ENCODE data around the gene GAB2.
"Not testable (repeated sequence)": the region's sequence is repeated elsewhere in the genome, so short reads cannot be mapped to it uniquely, and the experiment has no call there.

Gene GAB2

DNA sequence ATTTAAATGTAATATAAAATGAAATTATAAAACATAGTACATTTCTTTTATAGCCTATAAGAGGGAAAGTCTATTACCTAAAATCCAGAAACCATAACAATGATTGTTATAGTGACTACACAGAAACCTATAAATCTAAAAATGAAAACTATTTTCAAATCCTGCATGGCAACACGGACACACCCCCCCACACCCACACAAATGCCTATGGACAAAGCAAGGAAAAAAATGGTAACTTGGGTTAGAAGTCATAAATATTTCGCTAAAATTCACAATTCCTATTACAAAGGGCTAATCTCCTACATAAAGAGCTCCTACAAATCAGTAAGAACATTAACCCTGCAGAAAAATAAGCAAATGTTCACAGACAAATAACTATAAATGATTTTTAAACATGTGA is 56.4 kb downstream of the GAB2 start:
- DNase-seq: no peak

DNA sequence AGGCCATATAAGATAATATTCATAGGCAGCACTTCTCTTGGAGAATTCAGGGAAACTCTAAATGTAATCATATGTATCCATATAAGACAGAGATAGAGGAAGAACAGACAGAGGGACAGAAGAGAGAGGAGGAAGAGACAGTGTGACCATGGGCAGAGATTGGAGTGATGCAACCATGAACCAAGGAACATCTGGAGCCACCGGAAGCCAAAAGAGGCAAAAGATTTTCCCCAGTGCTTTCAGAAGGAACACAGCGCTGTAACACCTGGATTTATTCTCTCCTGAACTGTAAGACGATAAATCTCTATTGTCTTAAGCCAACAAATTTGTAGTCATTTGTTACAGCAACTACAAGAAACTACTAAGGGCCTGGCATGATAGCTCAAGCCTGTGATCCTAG is 57.7 kb downstream of the GAB2 start:
- no peak for DNase-seq

DNA sequence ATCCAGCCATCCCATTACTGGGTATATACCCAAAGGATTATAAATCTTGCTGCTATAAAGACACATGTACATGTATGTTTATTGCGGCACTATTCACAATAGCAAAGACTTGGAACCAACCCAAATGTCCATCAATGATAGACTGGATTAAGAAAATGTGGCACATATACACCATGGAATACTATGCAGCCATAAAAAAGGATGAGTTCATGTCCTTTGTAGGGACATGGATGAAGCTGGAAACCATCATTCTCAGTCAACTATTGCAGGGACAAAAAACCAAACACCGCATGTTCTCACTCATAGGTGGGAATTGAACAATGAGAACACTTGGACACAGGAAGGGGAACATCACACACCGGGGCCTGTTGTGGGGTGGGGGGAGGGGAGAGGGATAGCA is 59.7 kb downstream of the GAB2 start:
- not testable (repeated sequence) for DNase-seq

DNA sequence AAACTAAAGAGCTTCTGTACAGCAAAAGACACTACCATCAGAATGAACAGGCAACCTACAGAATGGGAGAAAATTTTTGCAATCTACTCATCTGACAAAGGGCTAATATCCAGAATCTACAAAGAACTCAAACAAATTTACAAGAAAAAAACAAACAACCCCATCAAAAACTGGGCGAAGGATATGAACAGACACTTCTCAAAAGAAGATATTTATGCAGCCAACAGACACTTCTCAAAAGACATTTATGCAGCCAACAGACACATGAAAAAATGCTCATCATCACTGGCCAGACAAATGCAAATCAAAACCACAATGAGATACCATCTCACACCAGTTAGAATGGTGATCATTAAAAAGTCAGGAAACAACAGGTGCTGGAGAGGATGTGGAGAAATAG is 60.2 kb downstream of the GAB2 start:
- DNase-seq: not testable (repeated sequence)

DNA sequence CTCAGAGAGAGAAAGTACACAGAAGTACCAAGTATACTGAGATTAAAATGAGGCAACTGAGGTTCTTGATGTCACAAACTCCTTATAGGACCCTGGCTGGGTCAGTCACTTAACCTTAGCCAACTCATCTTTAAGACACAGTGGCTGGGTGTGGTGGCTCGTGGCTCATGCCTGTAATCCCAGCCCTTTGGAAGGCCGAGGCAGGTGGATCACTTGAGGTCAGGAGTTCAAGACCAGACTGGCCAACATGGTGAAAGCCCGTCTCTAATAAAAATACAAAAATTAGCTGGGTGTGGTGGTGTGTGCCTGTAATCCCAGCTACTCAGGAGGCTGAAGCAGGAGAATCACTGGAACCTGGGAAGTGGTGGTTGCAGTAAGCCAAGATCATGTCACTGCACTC is 61.9 kb downstream of the GAB2 start:
- DNase-seq: not testable (repeated sequence)

DNA sequence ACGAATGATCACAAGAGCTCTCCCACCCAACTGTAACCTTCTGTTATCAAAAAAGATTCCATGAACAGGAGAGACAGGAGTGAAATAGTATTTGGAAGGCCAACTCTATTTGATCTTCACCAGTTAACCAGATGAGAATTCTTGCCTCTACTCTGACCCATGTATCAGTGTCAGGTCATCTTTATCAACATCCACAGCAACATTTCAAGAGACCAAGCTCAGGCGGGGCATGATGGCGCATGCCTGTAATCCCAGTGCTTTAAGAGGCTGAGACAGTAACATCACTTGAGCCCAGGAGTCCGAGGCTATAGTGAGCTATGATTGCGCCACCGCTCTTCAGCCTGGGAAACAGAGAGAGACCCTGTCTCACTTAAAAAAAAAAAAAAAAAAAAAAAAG is 62.3 kb downstream of the GAB2 start:
- DNase-seq: no peak

DNA sequence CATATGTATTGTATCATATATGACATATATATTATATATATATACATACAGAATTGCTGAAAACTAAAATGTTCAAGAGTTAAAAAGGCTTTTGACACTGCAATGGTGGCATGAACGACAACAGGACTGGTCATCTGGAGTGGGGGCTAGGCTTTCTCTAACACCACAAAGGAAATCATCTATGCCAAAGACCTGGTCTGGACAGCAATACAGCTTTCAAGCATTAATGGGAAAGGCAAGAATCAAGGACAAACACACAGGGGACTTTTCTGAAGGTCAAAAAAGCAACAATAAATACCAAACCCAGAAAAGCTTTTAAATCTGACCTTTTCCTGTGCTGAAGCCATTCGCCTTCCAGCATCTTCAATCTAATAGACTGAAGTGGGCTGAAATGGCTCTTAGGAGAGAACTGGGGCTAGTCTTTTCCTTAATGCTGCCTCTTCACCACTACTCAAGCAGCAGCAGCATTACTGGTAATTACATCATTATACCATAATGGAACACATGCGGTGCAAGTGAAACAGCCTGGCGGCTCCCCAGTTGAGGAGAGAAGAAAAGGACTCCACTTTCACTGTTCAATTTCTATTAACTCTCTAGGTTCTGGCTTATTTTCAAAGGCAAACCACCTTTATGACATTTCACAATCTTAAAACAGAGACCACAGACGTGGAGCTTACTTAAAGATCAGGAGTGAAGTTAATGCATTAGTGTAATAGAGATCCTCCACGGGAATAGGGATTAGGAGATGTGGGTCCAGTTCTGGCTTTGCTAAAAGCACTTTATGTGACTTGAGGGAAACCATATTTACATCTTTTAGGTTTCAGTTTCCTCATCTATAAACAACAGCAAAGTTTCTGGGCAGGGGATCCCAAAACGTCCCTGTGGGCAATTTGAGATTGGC is 63.0 kb downstream of the GAB2 start:
- no peak for DNase-seq

DNA sequence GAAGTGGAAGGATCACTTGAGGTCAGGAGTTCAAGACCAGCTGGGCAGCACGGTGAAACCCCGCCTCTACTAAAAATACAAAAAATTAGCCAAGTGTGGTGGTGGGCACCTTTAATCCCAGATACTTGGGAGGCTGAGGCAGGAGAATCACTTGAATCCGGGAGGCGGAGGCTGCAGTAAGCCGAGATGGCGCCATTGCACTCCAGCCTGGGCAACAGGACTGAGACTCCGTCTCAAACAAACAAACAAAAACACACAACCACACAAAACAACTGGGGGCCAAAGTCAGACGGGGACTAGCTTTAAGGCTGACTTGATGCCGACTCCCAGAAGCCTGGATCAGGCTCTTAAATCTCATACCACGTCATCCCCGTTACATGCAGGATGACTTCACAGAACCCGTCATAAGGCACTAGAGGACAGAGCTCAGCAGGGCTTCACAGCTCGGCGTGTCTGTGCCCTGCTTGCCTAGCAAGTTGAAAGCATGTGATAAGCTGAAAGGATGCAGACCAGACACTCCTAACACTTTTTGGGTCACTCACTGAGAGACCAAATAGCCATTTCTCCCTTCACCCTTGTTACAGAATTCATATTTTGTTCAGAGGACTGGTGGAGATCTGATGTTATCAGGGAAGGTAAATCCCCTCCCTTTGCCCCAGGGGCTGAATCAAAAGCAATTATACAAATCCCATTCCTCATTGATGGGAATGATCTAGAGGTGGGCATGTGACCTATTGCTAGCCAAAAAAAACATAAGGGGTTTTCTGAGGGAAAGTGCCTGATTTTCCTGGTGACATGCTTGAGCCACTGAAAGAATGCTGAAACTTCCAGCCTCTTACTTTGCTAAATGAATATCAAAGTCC is 65.4 kb downstream of the GAB2 start:
- no peak for DNase-seq

DNA sequence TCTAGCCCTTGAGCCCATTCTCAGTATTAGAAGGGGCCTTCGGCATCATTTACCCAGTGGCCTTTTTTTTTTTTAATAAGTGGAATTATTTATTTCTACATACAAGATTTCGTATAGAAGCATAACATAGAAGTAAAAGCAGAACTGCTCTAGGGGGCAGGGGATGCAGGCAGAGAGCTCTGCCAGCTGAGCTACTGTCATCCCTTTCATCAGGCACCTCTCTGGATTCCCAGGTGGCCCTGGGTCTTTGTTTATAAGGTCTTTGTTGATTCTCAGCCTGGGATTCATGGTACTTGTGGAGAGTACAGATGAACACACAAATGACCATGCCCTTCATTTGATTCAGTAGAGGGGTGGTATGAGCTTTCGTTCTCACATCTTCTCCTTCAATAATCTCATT is 66.4 kb downstream of the GAB2 start:
- no peak for DNase-seq

DNA sequence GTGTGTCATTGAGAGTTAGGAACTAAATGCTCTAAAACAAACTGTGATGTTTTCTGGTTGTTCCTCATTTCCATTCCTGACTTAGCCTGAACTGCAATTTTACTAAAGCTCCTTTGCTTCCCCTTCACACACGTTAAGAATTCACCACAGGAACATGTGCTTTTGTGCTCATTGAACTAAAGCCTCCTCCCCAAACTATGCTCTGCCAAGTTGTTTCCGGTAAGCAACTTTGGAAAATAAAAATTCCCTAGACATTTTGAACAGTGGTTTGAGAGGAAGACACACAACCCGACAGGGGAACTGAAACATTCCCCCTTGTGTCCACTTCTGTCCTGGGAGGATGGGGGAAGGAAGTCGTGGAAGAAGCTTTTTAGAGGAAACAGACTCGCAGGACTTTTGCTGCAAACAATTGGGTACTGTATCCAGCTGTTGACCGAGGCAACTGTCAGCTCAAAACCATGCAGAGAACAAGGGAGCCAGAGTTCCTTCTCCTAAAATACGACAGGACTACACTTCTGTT is 66.9 kb downstream of the GAB2 start:
- DNase-seq: no peak

DNA sequence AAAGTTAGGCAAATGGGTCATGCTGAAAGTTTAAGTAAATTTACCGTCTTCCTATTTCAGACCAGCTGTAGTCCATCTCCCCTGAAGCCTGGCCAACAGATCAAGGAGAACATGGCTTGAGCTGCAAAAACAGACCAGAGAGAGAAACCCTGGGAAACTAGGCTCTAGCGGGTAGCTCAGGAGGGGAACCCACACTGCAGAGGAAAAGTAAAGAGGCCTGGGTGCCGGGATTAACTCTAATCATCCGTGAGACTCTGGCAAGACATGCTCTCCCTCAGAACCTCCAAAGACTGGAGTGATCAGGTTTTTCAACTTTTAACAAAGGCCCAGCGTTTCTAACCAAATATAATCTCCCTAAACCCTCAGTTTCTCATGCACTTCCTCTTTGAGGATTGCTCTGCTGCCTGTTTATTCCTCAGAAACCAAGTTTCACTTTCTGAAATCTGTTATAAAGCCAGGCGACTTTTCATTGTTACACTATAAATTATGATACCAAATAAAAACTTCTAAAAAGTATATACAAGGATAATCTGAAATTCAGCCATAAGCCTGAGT is 67.5 kb downstream of the GAB2 start:
- no peak for DNase-seq

DNA sequence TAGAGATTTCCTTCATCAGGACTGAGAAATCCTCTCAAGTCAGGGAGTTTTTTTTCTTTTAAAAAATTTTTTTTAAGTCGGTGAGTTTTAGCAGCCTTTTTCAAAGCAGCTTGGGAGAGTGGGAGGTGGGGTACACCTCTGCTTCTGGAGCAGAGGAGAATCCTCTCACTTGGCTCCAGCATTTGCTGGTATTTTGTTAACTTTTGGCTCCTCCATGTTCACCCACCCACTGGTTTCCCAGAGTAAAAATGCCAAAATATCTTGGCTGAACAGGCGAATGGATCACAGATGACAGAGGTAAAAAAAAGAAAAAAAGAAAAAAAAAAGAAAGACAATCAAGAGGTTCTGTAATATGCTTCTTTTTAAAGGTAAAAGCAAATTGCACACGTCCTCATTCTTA is 68.0 kb downstream of the GAB2 start:
- DNase-seq: no peak

DNA sequence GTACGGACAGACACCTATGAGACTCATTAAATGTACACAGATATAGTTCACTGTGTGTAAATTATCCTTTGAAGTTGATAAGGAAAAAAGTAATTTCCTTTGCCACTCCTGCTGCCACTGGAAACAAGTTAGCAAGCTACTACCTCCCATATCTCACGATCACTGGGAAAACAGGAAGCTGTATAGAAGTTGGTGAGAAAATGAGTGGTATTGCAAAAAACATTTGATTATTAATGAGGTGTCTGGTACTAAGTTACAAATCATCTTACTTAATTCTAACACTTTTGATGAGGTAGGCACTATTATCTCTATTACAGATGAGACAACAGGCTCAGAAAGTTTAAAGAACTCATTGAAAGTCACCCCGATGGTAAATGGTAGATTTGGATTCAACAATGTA is 68.5 kb downstream of the GAB2 start:
- no peak for DNase-seq

DNA sequence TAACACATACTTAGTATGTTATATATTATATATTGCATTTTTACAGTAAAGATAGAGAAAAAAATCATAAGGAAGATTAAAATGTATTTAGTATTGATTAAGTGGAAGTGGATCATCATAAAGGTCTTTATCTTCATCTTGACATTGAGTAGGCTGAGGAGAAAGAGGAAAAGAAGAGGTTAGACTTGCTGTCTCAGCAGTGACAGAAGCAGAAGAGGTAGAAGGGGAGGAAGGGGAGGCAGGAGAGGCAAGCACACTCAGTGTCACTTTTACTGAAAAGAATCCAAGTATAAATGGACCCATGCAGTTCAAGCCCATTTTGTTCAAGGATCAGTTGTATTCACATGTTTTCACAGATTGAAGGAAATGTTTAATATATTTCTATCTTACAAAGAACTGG is 69.7 kb downstream of the GAB2 start:
- DNase-seq: no peak

DNA sequence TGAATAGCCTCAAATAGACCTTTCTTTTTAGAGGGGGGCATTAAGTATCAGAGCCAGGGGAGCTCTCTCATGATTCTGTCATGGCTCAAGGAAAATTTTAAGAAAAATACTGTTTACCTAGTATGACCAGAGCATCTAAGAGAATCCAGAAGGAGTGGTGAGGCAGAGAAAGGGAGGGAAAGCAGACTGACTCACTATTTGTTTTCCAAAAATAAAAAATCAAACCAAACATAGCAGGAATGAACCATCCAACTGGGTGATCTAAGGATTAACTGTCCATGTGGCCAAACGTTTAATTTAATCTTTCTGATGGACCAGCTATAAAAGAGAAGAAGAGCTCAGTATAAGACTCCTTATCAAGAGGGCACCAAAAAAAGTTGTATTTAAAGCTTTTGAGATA is 70.8 kb downstream of the GAB2 start:
- DNase-seq: no peak

DNA sequence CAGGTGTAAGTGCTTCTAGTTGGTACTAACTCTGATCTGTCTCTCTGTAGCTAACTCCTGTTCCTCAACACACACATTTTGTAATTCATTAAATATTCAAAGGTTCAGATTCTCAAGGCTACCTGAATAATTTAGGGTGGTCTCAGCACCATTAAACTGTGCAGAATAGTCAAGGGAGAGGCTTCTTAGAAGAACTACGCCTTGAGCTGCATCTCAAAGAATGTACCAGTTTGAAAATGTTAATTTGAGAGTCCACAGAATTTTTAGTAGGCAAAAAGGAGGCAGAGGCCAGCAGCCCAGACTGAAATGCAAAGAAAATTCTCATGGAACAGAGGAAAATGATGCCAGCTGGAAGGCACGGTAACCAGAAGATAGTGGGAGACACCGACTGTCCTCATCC is 72.2 kb downstream of the GAB2 start:
- no peak for DNase-seq

DNA sequence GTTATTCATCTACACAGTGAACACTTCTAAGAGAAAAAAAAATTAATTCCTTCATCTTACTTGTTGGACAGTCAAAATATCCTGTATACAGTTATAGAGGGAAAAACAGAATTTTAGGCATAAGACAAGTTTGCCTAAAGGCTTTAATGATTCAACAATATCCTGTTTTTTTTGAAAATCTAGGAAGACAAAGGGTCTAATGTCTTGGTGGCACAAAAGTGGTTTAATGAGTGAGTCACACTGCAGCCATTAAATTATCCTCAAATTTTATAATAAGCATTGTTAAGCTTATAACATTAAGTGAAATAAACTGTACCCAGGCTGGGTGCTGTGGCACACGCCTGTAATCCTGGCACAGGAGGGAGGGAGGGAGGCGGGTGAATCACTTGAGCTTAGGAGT is 72.9 kb downstream of the GAB2 start:
- no peak for DNase-seq

DNA sequence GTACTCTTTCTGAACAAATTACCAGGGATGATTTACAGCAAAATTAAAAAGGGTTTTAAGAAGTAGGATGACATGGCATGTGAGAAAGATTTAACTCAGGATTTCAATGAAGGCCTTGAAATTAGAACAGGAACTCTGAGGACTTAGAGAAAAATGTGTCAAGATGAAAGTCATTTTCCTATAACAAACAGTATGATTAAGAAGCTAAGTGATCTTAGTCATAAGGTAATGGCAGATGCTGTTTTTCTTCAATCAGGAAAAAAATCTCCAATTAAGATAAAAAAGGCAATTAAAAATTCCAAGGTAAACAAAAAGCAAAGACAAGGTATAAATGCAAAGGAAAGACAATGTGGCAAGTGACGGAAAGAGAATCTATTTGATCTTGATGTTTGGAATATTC is 73.5 kb downstream of the GAB2 start:
- DNase-seq: no peak

DNA sequence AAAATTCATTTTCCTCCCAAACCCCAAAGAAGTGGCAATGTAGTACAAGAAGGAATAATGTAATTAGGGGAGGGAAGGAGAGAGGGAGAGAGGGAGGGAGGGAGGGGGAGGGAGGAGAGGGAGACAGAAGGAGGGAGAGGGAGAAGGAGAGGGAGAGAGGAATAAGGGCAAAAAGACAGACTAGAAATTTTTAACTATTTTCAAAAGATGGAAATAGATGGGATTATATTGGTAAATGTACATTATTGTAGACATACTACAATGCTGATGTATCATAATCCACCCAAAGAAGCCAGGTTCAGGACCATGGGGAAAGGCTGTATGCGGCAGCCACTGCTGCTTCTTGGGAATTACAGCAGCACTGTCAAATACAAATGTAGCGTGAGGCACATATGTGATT is 74.3 kb downstream of the GAB2 start:
- no peak for DNase-seq

DNA sequence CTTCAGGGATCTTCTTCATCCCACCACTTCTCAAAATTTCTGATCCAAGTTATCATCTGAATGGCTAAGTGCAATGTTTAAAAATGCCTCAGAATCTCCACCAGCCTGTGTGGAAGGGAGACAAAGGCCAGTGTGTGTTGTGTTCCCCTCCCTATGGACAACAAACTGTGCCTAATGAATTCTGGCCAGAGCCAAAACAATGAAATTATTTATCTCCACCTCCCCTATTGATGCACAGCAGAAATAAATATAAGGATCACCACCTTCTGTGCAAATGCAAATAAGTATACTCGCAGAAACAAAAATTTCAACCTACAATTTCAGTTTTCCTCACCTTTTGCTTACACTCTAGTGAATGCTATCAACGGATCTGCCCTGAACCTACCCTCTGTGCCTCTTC is 75.8 kb downstream of the GAB2 start:
- no peak for DNase-seq

DNA sequence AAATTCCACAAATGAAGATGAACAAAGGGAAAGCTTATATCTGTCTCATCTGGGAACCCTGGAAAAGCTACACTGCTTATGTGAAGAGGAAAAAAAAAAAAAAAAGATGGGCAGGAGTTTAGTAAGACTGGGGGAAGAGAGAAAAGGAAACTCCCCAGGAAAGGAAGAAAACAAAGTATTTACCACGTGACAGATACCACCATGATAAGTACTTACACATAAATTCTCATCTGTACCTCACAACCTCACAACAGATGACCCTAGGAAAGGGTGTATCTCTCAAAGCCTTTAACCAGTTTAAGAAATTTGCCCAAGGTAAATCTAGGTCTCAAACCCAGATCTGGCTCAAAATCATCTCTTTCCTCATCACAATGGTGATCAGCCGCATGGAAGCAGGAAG is 77.1 kb downstream of the GAB2 start:
- no peak for DNase-seq

DNA sequence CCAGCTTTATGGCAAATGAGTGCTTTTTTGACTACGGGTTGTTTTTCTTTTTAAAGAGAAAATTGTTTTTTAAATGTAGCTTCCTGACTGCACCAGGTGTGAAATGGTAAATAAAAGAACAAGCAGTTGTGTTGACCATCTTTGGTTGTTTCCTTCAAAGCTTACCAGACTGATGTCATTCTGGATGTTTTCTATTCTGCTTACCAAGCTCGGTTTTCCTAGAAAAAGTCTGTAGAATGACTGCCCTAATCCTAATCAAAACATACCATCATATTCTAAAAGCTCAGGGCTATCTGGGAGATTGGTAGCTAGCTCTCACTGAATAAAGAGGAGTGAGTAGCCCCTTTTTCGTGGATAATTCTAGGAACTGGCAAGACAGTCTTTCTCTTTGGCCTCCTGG is 77.7 kb downstream of the GAB2 start:
- DNase-seq: no peak

DNA sequence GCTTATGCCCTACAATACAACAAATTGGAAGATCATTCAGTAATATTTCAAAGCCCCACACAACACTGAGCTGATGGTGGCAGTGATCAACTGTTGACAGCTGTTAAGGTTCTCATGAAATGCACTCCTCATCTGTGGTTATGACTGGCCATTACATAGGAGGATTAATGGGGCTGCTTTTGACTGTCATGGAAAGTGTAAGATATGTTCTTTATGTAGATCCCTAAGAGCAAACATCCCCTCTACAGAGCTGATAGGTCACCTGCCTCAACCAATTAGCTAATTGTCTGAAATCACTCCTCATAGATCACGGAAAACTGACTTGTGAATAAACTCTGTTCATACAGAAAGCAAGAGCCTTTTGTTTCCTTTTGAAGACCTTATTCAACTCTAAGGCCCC is 78.1 kb downstream of the GAB2 start:
- no peak for DNase-seq

DNA sequence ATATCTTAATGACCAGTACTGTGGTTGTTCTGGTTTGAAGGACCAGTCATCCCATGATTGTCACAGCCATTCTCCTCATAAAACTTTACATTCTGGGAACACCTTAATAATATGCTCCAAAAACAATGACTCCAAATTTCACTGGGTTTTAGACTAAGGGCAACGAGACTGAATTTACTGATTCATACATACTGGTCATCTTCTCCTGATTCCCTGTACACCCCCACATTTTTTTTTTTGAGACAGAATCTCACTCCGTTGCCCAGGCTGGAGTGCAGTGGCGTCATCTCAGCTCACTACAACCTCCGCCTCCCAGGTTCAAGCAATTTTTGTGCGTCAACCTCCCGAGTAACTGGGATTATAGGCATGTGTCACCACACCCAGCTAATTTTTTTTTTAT is 78.9 kb downstream of the GAB2 start:
- DNase-seq: no peak
